Glutamatergic neuron (in vitro differentiated cells): ENCODE results near the gene KLHDC7B. TPM values are rescaled to one million over a fixed set of nuclear protein-coding genes. Genes with fewer than 3 reads are reported as not detected.
A peak's percentile ranks its signal among the peaks of the same experiment; 100 is the strongest.

Experiments
- DNase-seq: peaks from one replicate; pipeline ENCODE4 v3.0.0; 2022
- H3K27ac Mint-ChIP-seq: one replicate; pipeline ENCODE4 v1.8.0; 2020; ENCODE audit warnings: mild to moderate bottlenecking, mixed read lengths, inconsistent platforms; ENCODE audit not compliant: unreplicated experiment
- H3K27me3 Mint-ChIP-seq: one replicate; pipeline ENCODE4 v1.8.0; 2020; ENCODE audit warnings: mild to moderate bottlenecking, moderate library complexity, mixed read lengths, inconsistent platforms; ENCODE audit not compliant: unreplicated experiment
- H3K36me3 Mint-ChIP-seq: one replicate; pipeline ENCODE4 v1.8.0; 2020; ENCODE audit warnings: mild to moderate bottlenecking, mixed read lengths, inconsistent platforms; ENCODE audit not compliant: unreplicated experiment
- H3K4me1 Mint-ChIP-seq: one replicate; pipeline ENCODE4 v1.8.0; 2020; ENCODE audit warnings: mild to moderate bottlenecking, low read depth, mixed read lengths, inconsistent platforms; ENCODE audit not compliant: unreplicated experiment
- H3K4me3 Mint-ChIP-seq: one replicate; pipeline ENCODE4 v1.8.0; 2020; ENCODE audit warnings: mild to moderate bottlenecking, mixed read lengths, inconsistent platforms; ENCODE audit not compliant: unreplicated experiment
- H3K9me3 Mint-ChIP-seq: one replicate; pipeline ENCODE4 v1.8.0; 2020; ENCODE audit warnings: mild to moderate bottlenecking, moderate library complexity, mixed read lengths, inconsistent platforms; ENCODE audit not compliant: unreplicated experiment
- CTCF ChIP-seq: fragments of 200-600 bp; sonication (generic); IDR thresholded peaks from one replicate; pipeline ENCODE4 v1.5.0; 2021; ENCODE audit not compliant: partially characterized antibody, unreplicated experiment
- total RNA-seq: library from RNA; stranded (reverse); fragmentation: NEBNext Ultra II Directional; extraction: Animal tissue kit (Norgen Biotek cat#: 25700); gene quantifications from one replicate; pipeline ENCODE4 v1.2.1, GENCODE V29; 2021; ENCODE audit not compliant: unreplicated experiment

Gene KLHDC7B
- total RNA-seq, 1 donor from 2014 or later: 0.12 TPM

DNA sequence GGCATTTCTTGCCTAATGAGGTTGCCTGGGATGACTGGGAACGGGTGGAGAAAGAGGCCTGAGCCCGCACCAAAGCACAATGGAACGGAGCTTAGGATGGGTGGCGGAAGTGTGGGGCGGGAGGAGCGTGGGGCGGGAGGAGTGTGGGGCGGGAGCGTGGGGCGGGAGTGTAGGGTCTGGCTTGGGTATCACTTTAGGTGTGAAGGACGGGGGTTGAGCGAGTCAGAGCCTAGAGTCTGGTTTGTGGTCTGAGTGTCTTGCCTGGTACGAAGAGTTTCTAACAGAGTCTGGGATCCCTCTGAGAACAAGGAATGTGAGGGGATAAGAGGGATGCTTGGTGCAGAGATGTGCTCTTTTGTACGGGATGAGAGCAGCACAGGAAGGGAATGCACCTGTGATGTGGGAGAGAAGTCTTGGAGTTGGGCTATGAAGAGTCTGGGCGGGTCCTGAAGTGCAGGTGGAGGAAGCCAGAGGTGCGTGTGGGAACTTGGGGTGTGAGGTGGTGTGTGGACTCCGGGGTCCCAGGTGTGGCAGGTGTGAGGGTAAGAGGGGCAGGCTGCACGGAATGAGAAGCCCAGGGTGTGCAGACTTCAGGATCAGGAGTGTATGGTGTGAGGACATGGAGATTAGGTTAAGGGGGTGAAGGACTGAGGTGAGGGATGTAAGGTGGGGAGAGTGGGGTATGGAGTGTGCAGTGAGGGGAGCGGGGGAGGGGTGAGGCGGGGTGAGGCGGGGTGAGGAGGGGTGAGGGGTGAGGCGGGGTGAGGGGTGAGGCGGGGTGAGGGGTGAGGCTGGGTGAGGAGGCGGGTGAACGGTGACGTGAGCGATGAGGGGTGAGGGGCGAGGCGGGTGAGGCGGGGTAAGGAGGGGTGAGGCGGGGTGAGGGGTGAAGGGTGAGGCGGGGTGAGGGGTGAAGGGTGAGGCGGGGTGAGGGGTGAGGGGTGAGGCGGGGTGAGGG lies 16.0 kb downstream of the KLHDC7B start:
- TF ChIP-seq CTCF: no peak
- Mint-ChIP-seq H3K9me3 (peaks cover 4% of the 10 kb centered on the region), H3K4me3 (peak overlapping the region; percentile 50), H3K27ac (no peak overlapping the region), H3K27me3 (peaks cover 13% of the 10 kb centered on the region), H3K36me3 (no peaks in the 10 kb centered on the region), H3K4me1 (peaks cover 4% of the 10 kb centered on the region)
- peak; percentile 46 for DNase-seq

DNA sequence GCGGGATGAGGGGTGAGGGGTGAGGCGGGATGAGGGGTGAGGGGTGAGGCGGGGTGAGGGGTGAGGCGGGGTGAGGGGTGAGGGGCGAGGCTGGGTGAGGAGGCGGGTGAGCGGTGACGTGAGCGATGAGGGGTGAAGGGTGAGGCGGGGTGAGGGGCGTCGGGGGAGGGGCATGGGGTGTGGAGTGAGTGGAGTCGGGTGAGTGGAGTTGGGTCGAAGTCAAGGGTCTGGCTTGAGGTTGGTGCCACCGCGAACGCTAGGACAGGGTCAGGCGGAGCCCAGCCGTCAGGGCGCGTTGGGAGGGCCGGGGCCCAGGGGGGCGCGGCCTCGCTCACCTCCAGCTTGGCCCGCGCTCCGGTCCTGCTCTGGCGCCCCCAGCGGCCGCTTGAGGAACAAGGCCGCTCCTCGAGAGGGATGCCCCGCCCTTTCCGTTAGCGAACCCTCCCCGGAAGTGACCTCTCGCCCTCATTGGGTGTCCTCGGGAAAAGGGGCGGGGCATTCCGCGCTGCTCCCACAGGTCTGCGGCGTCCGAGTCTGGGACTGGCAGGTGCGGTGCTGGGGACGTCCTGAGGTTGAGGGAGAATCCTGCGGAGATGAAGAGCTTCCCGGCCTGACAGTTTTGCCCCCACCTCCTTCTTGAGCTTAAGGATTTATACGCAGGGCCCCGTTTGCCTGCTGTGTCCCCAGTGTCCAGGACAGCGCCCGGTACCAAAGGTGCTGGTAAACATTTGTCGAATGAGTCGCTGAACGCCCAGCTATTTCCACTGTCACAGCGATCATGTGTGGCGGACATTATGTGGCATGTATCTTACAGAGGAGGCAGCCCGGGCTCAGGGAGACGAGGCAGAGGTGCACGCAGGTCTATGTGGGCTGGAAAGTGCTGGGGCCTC lies 17.1 kb downstream of the KLHDC7B start, which contains the start of gene SYCE3:
TSS of gene SYCE3 (minus strand) at position 397 of the 890 bp plus-strand sequence. CDS start 6,514 bp downstream, outside the sequence.
- Mint-ChIP-seq H3K27ac (no peak within 1 kb of the TSS), H3K4me3 (peak within 1 kb of the TSS; percentile 89), H3K36me3 (no peaks in the 10 kb centered on the region), H3K27me3 (peaks cover 13% of the 10 kb centered on the region), H3K9me3 (peaks cover 6% of the 10 kb centered on the region), H3K4me1 (peaks cover 4% of the 10 kb centered on the region)
- peak; percentile 98 for DNase-seq
- peak; percentile 93 for TF ChIP-seq CTCF

GRCh38 chr22:50563413-50564160 lies 17.9 kb downstream of the KLHDC7B start:
- H3K4me3 Mint-ChIP-seq: peak overlapping the region; percentile 89
- peaks cover 4% of the 10 kb centered on the region for H3K9me3 Mint-ChIP-seq

GRCh38 chr22:50564289-50564688 lies 18.6 kb downstream of the KLHDC7B start:
- Mint-ChIP-seq H3K9me3 (peaks cover 4% of the 10 kb centered on the region), H3K4me3 (no peak overlapping the region), H3K4me1 (peaks cover 4% of the 10 kb centered on the region), H3K27ac (no peak overlapping the region), H3K36me3 (no peaks in the 10 kb centered on the region), H3K27me3 (peaks cover 13% of the 10 kb centered on the region)
- no peak for TF ChIP-seq CTCF
- DNase-seq: no peak

More at GRCh38 chr22:50563413-50564160, 17.9 kb downstream of the KLHDC7B start:
- H3K4me1 Mint-ChIP-seq: peaks cover 4% of the 10 kb centered on the region
- H3K36me3 Mint-ChIP-seq: no peaks in the 10 kb centered on the region
- H3K27ac Mint-ChIP-seq: no peak overlapping the region
- no peak for DNase-seq
- no peak for TF ChIP-seq CTCF
- peaks cover 13% of the 10 kb centered on the region for H3K27me3 Mint-ChIP-seq
